HG03342 (cell line): ENCODE measurements around the gene ANP32A.
"Not testable (repeated sequence)": the region's sequence is repeated elsewhere in the genome, so short reads cannot be mapped to it uniquely, and the experiment has no call there.

ENCODE experiments used
- ATAC-seq: cut with Tn5 transposase; IDR thresholded peaks from one replicate; pipeline ENCODE4 v1.9.1; 2021; ENCODE audit warnings: mild to moderate bottlenecking, moderate library complexity; ENCODE audit not compliant: unreplicated experiment

ANP32A gene

GRCh38 chr15:68759982-68760579 lies 60.6 kb downstream of the ANP32A start:
- not testable (repeated sequence) for ATAC-seq

- no peak for ATAC-seq
Observed at GRCh38 chr15:68755731-68756130, 65.0 kb downstream of the ANP32A start.

- no peak for ATAC-seq
Observed at GRCh38 chr15:68751622-68752021, 69.1 kb downstream of the ANP32A start.

GRCh38 chr15:68749793-68750192 lies 70.9 kb downstream of the ANP32A start:
- no peak for ATAC-seq

- no peak for ATAC-seq
Observed at GRCh38 chr15:68749365-68749764, 71.3 kb downstream of the ANP32A start.

- ATAC-seq: no peak
Observed at GRCh38 chr15:68743256-68743655, 77.4 kb downstream of the ANP32A start.

GRCh38 chr15:68739390-68740080 lies 81.2 kb downstream of the ANP32A start:
- no peak for ATAC-seq

- ATAC-seq: no peak
Observed at GRCh38 chr15:68735610-68736009, 85.1 kb downstream of the ANP32A start.

GRCh38 chr15:68734881-68735280 lies 85.8 kb downstream of the ANP32A start:
- ATAC-seq: no peak

GRCh38 chr15:68734352-68734751 lies 86.3 kb downstream of the ANP32A start:
- ATAC-seq: no peak

- no peak for ATAC-seq
Observed at GRCh38 chr15:68733666-68734065, 87.0 kb downstream of the ANP32A start.

- ATAC-seq: no peak
Observed at GRCh38 chr15:68732451-68732850, 88.2 kb downstream of the ANP32A start.

- ATAC-seq: no peak
Observed at GRCh38 chr15:68730976-68731897, 89.5 kb downstream of the ANP32A start.

GRCh38 chr15:68730471-68730919 lies 90.2 kb downstream of the ANP32A start:
- ATAC-seq: no peak

GRCh38 chr15:68729789-68730411 lies 90.8 kb downstream of the ANP32A start:
- no peak for ATAC-seq
